Esophagus (tissue), 2 donors: ENCODE data around the gene SETD2. TPM values are rescaled to one million over a fixed set of nuclear protein-coding genes. Genes with fewer than 3 reads are reported as not detected.

ENCODE experiments used
- polyA plus RNA-seq, 2 donors: library from polyadenylated mRNA; stranded (reverse); fragments of 200-250 nt; gene quantifications; one replicate each; pipeline ENCODE4 v1.2.3, GENCODE V29; 2013
- donor health status: healthy with polysubstance abuse.
- donor health status: Bipolar disorder and iron deficiency.

Gene SETD2
- polyA plus RNA-seq, 2 donors, result 9.0 to 11.7 TPM

Other genes starting within 250 kb of the SETD2 start
- gene CCDC12, start 187.4 kb downstream of the SETD2 start, polyA plus RNA-seq, result 10 to 100 TPM; 82.5 to 90.1 TPM
- gene NBEAL2, start 184.4 kb downstream of the SETD2 start, polyA plus RNA-seq, result 100 to 1,000 TPM; 173 to 211 TPM
- 1 to 10 TPM; 3.5 to 6.6 TPM for gene KIF9, start 118.7 kb upstream of the SETD2 start, polyA plus RNA-seq
- 10 to 100 TPM; 22.6 to 28.9 TPM for gene KLHL18, start 118.8 kb upstream of the SETD2 start, polyA plus RNA-seq
- 10 to 100 TPM; 12.2 to 26.7 TPM for gene PTPN23, start 216.9 kb upstream of the SETD2 start, polyA plus RNA-seq